Hematopoietic multipotent progenitor cell (in vitro differentiated cells): Measurements from ENCODE around the gene CMTM6. TPM values are rescaled to one million over a fixed set of nuclear protein-coding genes. Genes with fewer than 3 reads are reported as not detected.
A peak's percentile ranks its signal among the peaks of the same experiment; 100 is the strongest.
"Not testable (repeated sequence)": the region's sequence is repeated elsewhere in the genome, so short reads cannot be mapped to it uniquely, and the experiment has no call there.

Experiments
- DNase-seq, 3 donors: peaks; one replicate each; pipeline ENCODE4 v3.0.0-alpha.2; 2011 to 2015; ENCODE audit warnings: low read depth in 2 of 3, low spot score in 2 of 3
- total RNA-seq: library from RNA; depleted of rRNA; stranded (reverse); fragments of >200 nt; gene quantifications from one replicate; pipeline ENCODE4 v1.2.3, GENCODE V29; 2012

CMTM6 gene
- total RNA-seq, 1 donor = 48.2 TPM

GRCh38 chr3:32450426-32450825, 52.2 kb downstream of the CMTM6 start:
- DNase-seq = no peak

- no peak for DNase-seq
Measured at GRCh38 chr3:32449691-32450090, 53.0 kb downstream of the CMTM6 start.

GRCh38 chr3:32448686-32449474, 53.8 kb downstream of the CMTM6 start:
- no peak for DNase-seq

- DNase-seq = no peak
Measured at GRCh38 chr3:32447865-32448400, 54.7 kb downstream of the CMTM6 start.

GRCh38 chr3:32443478-32443877, 59.2 kb downstream of the CMTM6 start:
- no peak for DNase-seq

GRCh38 chr3:32442766-32443165, 59.9 kb downstream of the CMTM6 start:
- DNase-seq = no peak

- no peak for DNase-seq
Measured at GRCh38 chr3:32440611-32441350, 61.9 kb downstream of the CMTM6 start.

- DNase-seq = not testable (repeated sequence)
Measured at GRCh38 chr3:32439421-32439820, 63.2 kb downstream of the CMTM6 start.

- no peak for DNase-seq
Measured at GRCh38 chr3:32438596-32439344, 63.9 kb downstream of the CMTM6 start.

GRCh38 chr3:32437896-32438295, 64.8 kb downstream of the CMTM6 start:
- DNase-seq = no peak

- DNase-seq = no peak
Measured at GRCh38 chr3:32436816-32437189, 65.8 kb downstream of the CMTM6 start.

- DNase-seq = no peak
Measured at GRCh38 chr3:32435911-32436815, 66.5 kb downstream of the CMTM6 start.

GRCh38 chr3:32434206-32434605, 68.4 kb downstream of the CMTM6 start:
- DNase-seq = no peak

- peak in 1 of 3 donors; percentile 28 for DNase-seq
Measured at GRCh38 chr3:32432711-32433530, 69.7 kb downstream of the CMTM6 start.

- no peak for DNase-seq
Measured at GRCh38 chr3:32432045-32432710, 70.5 kb downstream of the CMTM6 start.

GRCh38 chr3:32431481-32431880, 71.2 kb downstream of the CMTM6 start:
- no peak for DNase-seq
